NCI-H1436 treated with DMSO at 0.1 percent for 48 hours (cell line): ENCODE data around the gene FLT3.

Experiments
- DNase-seq: peaks from one replicate; lab custom pipeline; 2025; lab: John Stamatoyannopoulos, UW

The FLT3 gene

DNA sequence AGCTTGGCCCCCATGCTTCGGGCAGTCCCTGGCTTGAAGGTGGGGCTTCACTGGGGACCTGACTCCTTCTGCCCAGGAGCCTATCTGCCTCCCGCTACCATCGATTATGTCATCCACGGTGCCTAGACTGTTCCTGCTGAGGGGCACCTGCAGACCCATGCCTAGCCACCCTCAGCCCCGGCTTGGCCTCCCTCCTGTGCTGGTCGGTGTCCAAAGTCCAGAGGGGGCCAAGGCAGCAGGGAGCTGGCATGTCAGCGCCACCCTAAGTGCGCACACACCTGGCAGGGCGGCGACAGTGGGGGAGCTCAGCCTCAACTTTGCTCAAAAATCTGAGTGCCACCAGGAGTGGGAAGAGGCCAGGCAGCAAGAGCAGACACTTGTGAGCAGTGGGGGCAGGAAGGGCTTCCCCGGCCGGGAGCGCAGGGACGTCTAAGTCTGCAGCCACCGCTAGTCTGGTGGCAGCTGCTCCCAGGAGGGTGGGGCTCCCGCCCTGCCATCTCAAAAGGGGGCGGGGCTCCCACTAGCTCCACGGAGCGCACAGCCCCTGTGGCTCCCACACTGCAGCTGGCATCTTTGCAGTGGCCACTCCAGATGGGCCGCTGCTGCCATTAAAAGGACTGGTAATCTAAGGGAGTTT is 98.4 kb downstream of the FLT3 start:
- DNase-seq: no peak

- DNase-seq: no peak
These were observed 99.3 kb downstream of the FLT3 start for GRCh38 chr13:28001049-28001448.

- DNase-seq: no peak
These were observed 99.8 kb downstream of the FLT3 start for GRCh38 chr13:28000567-28000966.

GRCh38 chr13:27997904-27998522 is 102.4 kb downstream of the FLT3 start:
- no peak for DNase-seq

GRCh38 chr13:27991881-27992280 is 108.5 kb downstream of the FLT3 start:
- DNase-seq: no peak

- no peak for DNase-seq
These were observed 111.9 kb downstream of the FLT3 start, which contains the start of gene URAD for GRCh38 chr13:27988520-27988919. Gene URAD, minus strand, starts transcription at chr13:27988693. Its CDS starts 56 bp downstream, at chr13:27988637.

DNA sequence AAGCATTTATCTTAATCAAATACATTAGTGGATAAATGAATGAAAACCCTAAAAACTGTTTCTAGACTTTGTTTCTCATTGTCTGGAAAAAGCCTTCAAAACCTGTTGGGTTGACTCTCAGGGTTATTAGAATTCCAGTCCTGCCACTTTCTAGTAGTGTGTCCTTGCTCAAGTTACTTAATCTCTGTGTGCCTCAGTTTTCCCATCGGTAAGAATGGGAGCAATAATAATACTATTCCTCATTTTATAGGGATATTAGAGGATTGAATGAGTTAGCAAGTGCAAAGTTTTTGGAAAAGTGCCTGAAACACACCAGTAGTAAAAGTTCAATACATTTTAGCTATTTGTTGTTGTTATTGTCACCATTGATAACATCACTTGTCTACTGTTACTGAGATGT is 114.8 kb downstream of the FLT3 start:
- no peak for DNase-seq

GRCh38 chr13:27982361-27982760 is 118.0 kb downstream of the FLT3 start:
- no peak for DNase-seq

DNA sequence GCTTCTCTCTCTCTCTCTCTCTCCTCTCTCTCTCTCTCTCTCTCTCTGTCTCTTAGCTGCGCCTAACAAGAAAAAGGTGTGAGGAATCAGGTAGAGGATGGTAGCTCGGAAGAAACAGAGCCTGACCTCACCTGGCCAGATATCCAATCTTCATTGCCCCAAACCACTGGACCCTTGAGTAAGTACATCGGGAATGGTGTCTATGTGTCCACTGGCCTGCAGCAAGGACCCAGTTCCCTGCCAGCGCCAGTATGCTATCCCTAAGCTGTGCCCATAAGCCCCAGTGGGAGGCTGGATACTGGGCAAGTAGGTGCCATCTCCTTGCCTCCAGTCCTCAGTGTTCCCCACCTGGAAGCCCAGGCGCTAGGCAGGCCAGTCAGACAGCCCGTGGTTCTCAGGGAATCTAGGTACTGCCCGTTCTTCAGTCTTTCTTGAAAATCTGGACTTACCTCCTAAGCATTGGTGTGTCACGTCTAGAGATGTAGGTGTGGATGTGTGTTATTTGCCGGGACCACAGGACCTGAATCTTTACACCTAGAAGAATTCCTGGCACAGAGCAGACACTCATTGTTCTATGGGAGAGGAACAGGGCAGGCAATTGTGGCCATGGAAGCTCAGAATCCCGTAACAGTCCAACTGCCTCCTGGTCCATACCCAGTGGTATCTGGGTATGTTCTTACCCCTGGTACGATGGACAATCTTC is 119.2 kb downstream of the FLT3 start:
- DNase-seq: no peak

DNA sequence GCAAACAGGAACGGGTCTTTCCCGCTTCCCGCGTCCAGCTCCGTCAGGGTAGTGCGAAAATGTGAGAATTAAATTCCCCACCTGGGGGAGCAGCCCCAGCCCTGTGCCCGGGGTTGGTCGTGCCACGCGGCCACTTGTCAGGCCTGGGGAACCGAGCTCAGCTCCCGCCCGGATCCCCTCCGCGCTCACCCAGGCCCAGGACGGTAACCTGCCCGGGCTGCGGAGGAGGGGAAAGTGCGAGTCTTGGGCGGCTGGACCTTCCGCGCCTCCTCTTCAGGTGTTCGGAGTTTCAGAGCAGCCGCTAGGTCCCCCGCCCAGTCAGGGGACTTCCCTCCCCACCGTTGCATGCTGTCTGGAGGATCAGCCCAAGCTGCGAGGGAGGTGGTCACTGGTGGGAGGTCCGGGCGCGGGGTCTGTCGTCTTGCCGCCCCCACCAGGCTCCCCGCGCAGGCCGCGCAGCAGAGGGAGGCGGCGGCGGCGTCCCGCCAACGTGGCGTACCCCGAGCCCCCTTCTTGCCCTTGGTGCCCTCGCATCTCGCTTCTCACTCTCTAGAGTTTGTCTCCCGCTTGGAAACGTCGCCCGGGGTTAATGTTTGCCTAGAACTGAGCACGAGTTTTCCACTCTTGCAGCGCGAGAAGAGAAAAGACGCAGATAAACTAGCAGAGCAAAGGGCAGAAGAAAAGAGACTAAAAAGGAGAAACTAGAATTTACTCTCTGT is 119.9 kb downstream of the FLT3 start:
- no peak for DNase-seq

- no peak for DNase-seq
These were observed 120.6 kb downstream of the FLT3 start for GRCh38 chr13:27979765-27980279.

GRCh38 chr13:27979001-27979643 is 121.3 kb downstream of the FLT3 start:
- no peak for DNase-seq

DNA sequence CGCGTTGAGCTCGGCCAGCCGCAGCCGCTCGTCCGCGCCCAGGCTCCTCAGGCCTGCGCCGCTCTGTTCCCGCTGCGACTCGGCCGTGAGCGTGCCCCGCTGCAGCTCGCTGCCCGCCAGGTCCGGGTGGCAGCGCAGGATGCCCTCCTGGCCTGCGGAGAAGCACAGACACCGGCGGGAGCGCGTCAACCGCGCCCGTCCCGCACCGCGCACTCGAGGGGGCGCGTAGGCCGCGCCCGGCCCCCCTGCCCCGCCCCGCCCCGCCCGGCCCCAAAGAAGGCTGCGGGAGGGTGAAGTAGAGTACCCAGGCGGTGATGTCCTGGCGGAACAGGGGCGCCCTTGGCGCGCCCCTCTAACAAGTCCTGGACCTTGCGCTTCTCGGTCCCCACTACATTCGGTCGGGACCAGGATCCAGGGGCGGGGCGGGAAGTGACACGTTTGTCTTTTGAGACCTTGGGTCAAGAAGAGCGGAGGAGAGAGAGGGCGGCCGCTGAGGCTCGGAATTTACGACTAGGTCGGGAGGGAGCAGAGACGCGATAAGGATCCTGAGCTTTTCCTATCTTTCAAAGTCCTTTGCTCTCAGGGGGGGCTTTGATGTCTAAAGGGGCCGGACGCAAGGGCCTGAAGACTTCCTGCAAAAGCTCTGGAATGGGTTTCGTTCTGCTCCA is 121.9 kb downstream of the FLT3 start:
- no peak for DNase-seq

- no peak for DNase-seq
These were observed 122.7 kb downstream of the FLT3 start for GRCh38 chr13:27977476-27978300.

- no peak for DNase-seq
These were observed 123.8 kb downstream of the FLT3 start for GRCh38 chr13:27976362-27977091.

DNA sequence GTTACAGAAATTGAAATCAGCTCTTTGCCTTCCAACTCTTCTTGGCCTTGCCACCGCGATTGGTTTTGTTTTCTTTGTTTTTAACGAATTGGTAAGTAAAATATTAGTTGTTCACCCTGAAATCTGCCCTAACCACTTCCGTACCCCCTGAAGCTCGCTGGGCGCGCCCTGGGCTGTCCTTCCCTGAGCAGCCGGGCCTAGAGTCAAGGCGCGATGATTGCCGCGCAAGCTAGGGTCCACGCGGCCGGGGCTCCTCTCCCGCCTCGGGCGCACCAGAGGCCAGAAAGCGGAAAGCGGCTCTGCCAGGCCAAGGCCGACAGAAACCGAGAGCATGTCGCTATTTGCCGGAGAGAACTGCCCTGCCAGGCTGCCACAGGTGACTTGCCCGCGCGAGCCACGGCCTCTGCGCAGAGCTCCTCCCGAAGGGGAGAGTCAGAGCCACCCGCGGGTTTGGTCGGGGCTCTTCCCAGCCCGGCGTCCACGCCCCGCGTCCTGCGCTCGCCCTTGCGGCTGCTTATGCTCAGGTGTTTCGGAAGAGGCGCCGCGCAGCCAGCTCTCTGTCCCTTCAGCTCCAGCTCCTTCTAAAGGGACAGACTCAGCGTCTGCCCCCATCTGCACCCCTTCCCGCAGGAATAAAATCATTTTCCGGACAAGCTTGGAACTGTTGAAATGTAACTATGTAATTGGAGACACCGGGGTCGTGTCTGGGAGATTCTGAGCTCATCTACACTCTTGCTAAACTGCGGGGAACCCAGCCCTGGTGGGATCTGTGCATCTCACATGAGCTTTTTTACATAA is 124.6 kb downstream of the FLT3 start:
- DNase-seq: no peak

DNA sequence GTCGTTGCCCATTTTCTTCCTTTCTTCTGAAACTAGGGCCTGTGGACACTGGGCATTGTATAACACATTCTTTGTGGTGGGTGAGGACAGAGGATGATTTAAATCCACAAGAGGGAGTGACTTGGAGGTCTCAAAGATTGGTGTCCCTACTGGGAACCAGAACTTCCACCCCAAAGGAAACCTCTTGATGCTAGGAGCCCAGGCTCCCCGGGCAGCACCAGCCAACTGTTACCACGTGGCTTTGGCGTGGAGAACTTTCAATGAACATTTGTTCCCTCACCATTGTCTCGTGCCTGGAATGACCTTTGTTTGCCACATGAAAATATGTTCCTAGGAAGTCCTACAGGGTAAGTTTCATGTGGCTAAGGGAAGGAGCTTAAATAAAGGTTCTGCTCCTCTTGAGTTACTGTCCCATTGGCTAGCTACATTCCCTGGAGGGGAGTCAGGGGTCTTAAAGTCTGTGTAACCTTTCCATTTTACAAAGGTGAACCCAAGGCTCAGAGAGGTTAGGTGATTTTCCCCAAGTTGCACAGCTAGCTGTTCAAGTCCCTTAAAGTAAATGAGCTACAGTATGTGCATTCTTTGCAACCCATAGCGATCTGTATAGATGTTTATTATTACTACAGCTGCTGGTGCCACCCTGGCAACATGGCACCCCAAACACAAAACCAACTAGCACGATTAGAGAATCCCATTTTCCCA is 126.3 kb downstream of the FLT3 start:
- no peak for DNase-seq

DNA sequence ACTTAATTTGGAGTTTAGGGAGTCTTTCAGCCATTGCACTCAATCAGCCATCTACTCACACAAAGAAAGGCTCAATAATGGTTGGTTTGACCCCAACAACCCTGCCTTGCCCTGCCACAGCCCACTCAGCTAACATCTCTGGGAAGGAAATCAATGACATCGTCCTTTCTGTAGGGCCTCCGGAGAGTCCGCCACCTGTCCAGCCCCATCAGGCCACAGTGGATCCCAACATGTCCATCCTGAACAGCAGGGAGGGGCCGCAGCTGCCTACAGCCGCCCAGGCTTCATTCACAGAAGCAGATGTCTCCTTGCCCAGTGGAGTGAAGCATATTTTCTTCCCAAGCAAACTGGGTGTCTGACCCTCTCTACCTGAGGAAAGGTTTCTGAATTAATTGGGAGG is 127.1 kb downstream of the FLT3 start:
- DNase-seq: no peak
